ENCODE results near the gene PPP1R37.

GRCh38 chr19:45139286-45140143 is 46.5 kb downstream of the PPP1R37 start:
- TF ChIP-seq CTCF (IDR thresholded peaks at IDR 0.05; ENCODE audit: poor library complexity, severe bottlenecking) (no peak), REST (IDR thresholded peaks at IDR 0.05; ENCODE audit: borderline replicate concordance) (no peak), RAD21 (conservative IDR thresholded peaks at IDR 0.05) (no peak)
